SK-N-MC (cell line): ENCODE measurements around the gene FAM53B.

ENCODE experiments used
- EZH2 ChIP-seq: fragments of 200-600 bp; sonication (generic); IDR thresholded peaks from one replicate; pipeline ENCODE4 v1.6.1; 2017; ENCODE audit warnings: antibody characterized with exemption
- POLR2AphosphoS5 ChIP-seq: IDR thresholded peaks from 2 replicates; pipeline ENCODE4 v1.6.1; 2012; ENCODE audit warnings: mild to moderate bottlenecking, low read depth, low read length, borderline replicate concordance

- TF ChIP-seq POLR2AphosphoS5 (no peak), EZH2 (no peak)
Observed at GRCh38 chr10:124675824-124676223, 68.4 kb downstream of the FAM53B start.
